ENCODE measurements around the gene FYB1.

- no peak for TF ChIP-seq CTCF (IDR thresholded peaks at IDR 0.05; ENCODE audit: control extremely low read depth in 1 of 3, insufficient read depth in 1 of 3, low read depth in 1 of 3, low read length in 3 of 3)
- TF ChIP-seq POLR2A (IDR thresholded peaks at IDR 0.05; ENCODE audit: control extremely low read depth in 1 of 2, low read depth in 2 of 2, low read length in 2 of 2): peak in 1 of 2 experiments; percentile 58; a peak in 2 of 3 replicates
- no peak for TF ChIP-seq MAFK (IDR thresholded peaks at IDR 0.05; ENCODE audit: low read depth, low read length)
- TF ChIP-seq CHD2 (IDR thresholded peaks at IDR 0.05; ENCODE audit: low read length): no peak
Measured at GRCh38 chr5:39073767-39074016, 145.7 kb downstream of the FYB1 start.

Data from H1 (cell line).